ENCODE results near the gene ALKBH3. TPM values are rescaled to one million over a fixed set of nuclear protein-coding genes. Genes with fewer than 3 reads are reported as not detected.

Gene ALKBH3
- total RNA-seq, 1 donor from 2014 or later = 40.5 TPM

DNA sequence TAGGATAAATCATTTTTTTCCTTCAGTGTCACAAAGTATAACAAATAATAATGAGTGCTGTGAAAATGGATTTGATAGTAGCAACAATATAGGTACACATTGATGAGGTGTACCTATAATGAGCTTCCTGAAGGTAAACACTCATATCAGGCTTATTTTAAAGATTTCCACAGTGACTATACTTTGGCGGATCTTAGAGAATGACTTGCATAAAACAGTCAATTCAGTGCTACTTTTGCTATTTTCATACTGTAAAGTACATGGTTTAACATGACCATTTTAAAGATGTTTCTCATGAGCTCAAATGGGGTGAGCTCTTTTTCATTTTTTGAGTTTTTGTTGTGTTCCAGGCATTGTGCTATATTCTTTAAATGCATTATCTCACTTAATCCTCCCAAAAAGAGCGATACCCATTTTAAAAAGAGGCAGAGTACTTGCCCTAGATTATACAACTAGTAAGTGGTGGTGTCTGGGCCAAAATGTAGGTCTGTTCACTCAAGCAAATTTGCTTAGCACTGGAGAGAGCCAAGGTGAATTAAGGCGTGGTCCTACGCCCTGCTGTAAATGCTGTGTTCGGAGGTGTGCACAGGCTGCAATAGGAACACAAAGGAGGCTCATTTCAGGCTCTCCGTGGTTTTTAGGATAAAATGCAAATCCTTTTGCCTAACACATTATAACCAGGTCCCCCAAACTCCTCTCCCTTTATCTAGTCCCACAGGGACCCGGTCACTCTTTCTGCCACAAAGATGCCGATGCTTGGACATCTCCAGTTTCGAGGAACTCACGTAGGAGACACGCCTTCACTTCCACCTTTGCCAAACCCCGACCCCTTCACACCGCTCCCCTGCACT, 617 bp upstream of the ALKBH3 start:
- intact Hi-C loops (cut with micrococcal nuclease) = loop anchor here (1.0 to 10.0 kb wide), 6 partner anchors 186 to 568 kb away; partner anchors contain the start of genes ACCS, API5, EXT2 and HSD17B12
- POLR2A ChIA-PET = interaction anchor here (1.0 to 1.7 kb wide), 3 partner anchors 186 to 521 kb away, joined by 3 to 8 read pairs (median 3); partner anchors contain the start of genes ACCS and TTC17

GRCh38 chr11:43892851-43893250, 12.2 kb downstream of the ALKBH3 start:
- ChIA-PET POLR2A (no interaction called here), CTCF (no interaction called here)
- TF ChIP-seq, protein P1, sequence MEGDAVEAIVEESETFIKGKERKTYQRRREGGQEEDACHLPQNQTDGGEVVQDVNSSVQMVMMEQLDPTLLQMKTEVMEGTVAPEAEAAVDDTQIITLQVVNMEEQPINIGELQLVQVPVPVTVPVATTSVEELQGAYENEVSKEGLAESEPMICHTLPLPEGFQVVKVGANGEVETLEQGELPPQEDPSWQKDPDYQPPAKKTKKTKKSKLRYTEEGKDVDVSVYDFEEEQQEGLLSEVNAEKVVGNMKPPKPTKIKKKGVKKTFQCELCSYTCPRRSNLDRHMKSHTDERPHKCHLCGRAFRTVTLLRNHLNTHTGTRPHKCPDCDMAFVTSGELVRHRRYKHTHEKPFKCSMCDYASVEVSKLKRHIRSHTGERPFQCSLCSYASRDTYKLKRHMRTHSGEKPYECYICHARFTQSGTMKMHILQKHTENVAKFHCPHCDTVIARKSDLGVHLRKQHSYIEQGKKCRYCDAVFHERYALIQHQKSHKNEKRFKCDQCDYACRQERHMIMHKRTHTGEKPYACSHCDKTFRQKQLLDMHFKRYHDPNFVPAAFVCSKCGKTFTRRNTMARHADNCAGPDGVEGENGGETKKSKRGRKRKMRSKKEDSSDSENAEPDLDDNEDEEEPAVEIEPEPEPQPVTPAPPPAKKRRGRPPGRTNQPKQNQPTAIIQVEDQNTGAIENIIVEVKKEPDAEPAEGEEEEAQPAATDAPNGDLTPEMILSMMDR (IDR thresholded peaks at IDR 0.05) = no peak
- Mint-ChIP-seq H3K27me3 (no peaks in the 10 kb centered on the region), H3K36me3 (ENCODE audit: low read depth) (peaks cover 86% of the 10 kb centered on the region), H3K4me1 (no peaks in the 10 kb centered on the region), H3K9me3 (no peaks in the 10 kb centered on the region), H3K4me3 (no peak overlapping the region), H3K27ac (no peak overlapping the region)
- ATAC-seq (ENCODE audit: low read depth) (no peak), DNase-seq (no peak)
- intact Hi-C loops (cut with micrococcal nuclease) = no loop called here

More for the DNA sequence above, 617 bp upstream of the ALKBH3 start:
- Mint-ChIP-seq H3K4me3 (peak overlapping the region; percentile 94), H3K27me3 (peaks cover 38% of the 10 kb centered on the region), H3K36me3 (ENCODE audit: low read depth) (peaks cover 31% of the 10 kb centered on the region), H3K9me3 (peaks cover 3% of the 10 kb centered on the region), H3K27ac (peak overlapping the region; percentile 74), H3K4me1 (peaks cover 20% of the 10 kb centered on the region)
- CTCF ChIA-PET = interaction anchor here (0.6 kb wide), 1 partner anchor 54 kb away, joined by 3 read pairs; no protein-coding TSS in a partner anchor
- TF ChIP-seq, protein P1 (IDR thresholded peaks at IDR 0.05) = no peak
- DNase-seq = no peak
- peak; percentile 15 for ATAC-seq (ENCODE audit: low read depth)

- intact Hi-C loops (cut with micrococcal nuclease) = no loop called here
- TF ChIP-seq, protein P1 (IDR thresholded peaks at IDR 0.05) = no peak
Observed at GRCh38 chr11:43894546-43894945, 13.9 kb downstream of the ALKBH3 start.

GRCh38 chr11:43895601-43896000, 15.0 kb downstream of the ALKBH3 start:
- Mint-ChIP-seq H3K36me3 (ENCODE audit: low read depth) (peaks cover 83% of the 10 kb centered on the region), H3K9me3 (no peaks in the 10 kb centered on the region), H3K27ac (no peak overlapping the region), H3K4me1 (no peaks in the 10 kb centered on the region), H3K27me3 (no peaks in the 10 kb centered on the region), H3K4me3 (no peak overlapping the region)
- POLR2A ChIA-PET = no interaction called here
- TF ChIP-seq, protein P1 (IDR thresholded peaks at IDR 0.05) = no peak
- no peak for ATAC-seq (ENCODE audit: low read depth)
- DNase-seq = no peak
- CTCF ChIA-PET = no interaction called here
- intact Hi-C loops (cut with micrococcal nuclease) = no loop called here

More at GRCh38 chr11:43894546-43894945, 13.9 kb downstream of the ALKBH3 start:
- Mint-ChIP-seq H3K36me3 (ENCODE audit: low read depth) (peaks cover 89% of the 10 kb centered on the region), H3K27ac (no peak overlapping the region), H3K4me1 (no peaks in the 10 kb centered on the region), H3K4me3 (no peak overlapping the region), H3K27me3 (no peaks in the 10 kb centered on the region), H3K9me3 (no peaks in the 10 kb centered on the region)
- DNase-seq (no peak), ATAC-seq (ENCODE audit: low read depth) (no peak)
- ChIA-PET CTCF (no interaction called here), POLR2A (no interaction called here)

GRCh38 chr11:43898574-43898973, 17.9 kb downstream of the ALKBH3 start:
- H3K4me1 Mint-ChIP-seq = no peaks in the 10 kb centered on the region
- no peak overlapping the region for H3K27ac Mint-ChIP-seq
- peaks cover 84% of the 10 kb centered on the region for H3K36me3 Mint-ChIP-seq (ENCODE audit: low read depth)
- no peak overlapping the region for H3K4me3 Mint-ChIP-seq
- DNase-seq (no peak), ATAC-seq (ENCODE audit: low read depth) (no peak)
- CTCF ChIA-PET = no interaction called here
- POLR2A ChIA-PET = no interaction called here
- H3K9me3 Mint-ChIP-seq = no peaks in the 10 kb centered on the region
- intact Hi-C loops (cut with micrococcal nuclease) = no loop called here
- TF ChIP-seq, protein P1 (IDR thresholded peaks at IDR 0.05) = no peak
- no peaks in the 10 kb centered on the region for H3K27me3 Mint-ChIP-seq

Measured in activated B cell treated with CpG ODN at 0.5 μM for 24 hours (primary cell).